ENCODE results near the gene STXBP4.

The STXBP4 gene

DNA sequence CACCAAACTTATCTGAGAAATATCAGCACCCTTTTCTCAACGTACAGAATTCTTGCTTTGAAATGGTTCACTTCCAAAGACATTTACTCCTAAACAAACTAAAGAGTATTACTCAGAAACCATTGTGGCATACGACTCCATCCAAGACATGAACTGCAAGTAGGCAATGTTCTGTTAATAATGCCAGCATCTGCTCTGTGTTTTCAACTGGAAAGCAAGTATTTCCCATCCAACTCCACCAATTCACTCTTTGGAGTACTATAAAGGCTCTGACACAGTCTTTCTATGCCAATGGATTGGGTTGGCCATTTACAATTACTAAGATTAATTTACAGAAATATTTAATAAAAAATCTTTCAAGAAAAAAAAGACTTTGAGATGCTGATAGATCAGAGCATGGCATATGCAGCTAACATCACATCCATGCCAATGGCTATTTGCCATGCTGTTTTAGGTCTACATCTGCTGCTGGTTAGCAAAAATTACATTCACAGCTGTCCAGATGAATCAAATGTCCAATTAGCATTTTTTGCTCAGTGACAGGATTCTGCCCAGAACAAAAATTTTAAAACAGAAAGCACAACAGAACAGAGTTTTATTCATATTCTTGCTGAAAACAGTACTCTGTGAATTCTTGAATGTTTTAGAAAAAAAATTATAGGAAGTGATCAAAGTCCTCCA, 230.3 kb downstream of the STXBP4 start:
- TF ChIP-seq, protein P1, sequence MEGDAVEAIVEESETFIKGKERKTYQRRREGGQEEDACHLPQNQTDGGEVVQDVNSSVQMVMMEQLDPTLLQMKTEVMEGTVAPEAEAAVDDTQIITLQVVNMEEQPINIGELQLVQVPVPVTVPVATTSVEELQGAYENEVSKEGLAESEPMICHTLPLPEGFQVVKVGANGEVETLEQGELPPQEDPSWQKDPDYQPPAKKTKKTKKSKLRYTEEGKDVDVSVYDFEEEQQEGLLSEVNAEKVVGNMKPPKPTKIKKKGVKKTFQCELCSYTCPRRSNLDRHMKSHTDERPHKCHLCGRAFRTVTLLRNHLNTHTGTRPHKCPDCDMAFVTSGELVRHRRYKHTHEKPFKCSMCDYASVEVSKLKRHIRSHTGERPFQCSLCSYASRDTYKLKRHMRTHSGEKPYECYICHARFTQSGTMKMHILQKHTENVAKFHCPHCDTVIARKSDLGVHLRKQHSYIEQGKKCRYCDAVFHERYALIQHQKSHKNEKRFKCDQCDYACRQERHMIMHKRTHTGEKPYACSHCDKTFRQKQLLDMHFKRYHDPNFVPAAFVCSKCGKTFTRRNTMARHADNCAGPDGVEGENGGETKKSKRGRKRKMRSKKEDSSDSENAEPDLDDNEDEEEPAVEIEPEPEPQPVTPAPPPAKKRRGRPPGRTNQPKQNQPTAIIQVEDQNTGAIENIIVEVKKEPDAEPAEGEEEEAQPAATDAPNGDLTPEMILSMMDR (IDR thresholded peaks at IDR 0.05): no peak

GRCh38 chr17:55200904-55201303, 232.3 kb downstream of the STXBP4 start:
- TF ChIP-seq, protein P1 (IDR thresholded peaks at IDR 0.05): no peak

DNA sequence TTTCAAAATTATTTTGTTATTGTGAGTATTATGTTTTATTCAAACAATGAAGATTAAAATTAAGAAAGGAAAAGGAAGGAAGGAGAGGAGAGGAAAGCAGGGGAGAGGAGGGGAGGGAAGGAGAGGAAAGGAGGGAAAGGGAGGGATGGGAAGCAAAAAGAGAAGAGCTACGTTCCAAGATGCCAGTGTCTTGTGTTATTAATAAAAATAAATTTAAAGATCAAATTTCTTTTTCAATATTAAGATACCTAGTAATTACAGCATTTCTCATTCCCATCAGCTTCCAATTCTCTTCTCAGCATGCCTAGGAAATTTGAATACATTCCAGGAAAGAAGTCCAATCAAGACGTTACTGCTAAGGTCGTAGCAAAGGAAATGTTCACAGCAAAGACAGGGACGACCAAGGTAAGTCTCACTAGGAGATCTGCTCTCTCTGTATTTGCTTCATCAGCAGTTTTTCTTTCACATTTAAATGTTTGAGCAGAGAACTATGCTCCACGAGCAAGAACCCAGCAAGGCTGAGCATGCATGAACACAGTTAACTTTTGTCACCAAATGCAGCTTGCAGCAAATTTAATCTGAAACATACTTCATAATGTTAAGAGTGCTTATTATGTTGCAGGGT, 232.9 kb downstream of the STXBP4 start:
- TF ChIP-seq, protein P1 (IDR thresholded peaks at IDR 0.05): no peak

- TF ChIP-seq, protein P1 (IDR thresholded peaks at IDR 0.05): no peak
Observed at GRCh38 chr17:55202896-55203295, 234.3 kb downstream of the STXBP4 start.

- TF ChIP-seq, protein P1 (IDR thresholded peaks at IDR 0.05): no peak
Observed at GRCh38 chr17:55208078-55208812, 239.7 kb downstream of the STXBP4 start.

GRCh38 chr17:55210292-55210691, 241.7 kb downstream of the STXBP4 start:
- TF ChIP-seq, protein P1 (IDR thresholded peaks at IDR 0.05): no peak

DNA sequence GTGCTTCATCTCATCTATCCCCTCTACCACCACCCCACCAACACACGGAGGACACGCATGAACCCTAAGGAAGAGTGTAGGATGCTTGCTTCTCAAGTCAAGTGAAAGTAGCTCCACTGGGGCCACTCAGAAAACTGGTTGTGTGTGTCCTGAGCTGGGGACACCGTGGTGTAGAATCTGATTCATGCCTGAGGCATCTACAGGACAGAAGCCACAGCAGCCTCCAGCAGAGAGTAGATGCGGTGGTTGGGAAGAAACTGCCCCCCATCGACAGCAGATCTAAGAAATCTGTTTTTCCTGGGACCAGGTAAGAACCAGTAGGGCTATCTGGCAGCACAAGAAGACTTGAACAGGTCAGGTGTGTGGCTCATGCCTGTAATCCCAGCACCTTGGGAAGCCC, 244.3 kb downstream of the STXBP4 start:
- TF ChIP-seq, protein P1 (IDR thresholded peaks at IDR 0.05): no peak

Measured in LNCAP (cell line).